HG03045 (cell line): Measurements from ENCODE around the gene SPATA3.

Source experiments
- ATAC-seq: cut with Tn5 transposase; IDR thresholded peaks from one replicate; pipeline ENCODE4 v1.9.1; 2021; ENCODE audit warnings: mild to moderate bottlenecking, moderate library complexity; ENCODE audit not compliant: unreplicated experiment

SPATA3 gene

GRCh38 chr2:230995821-230996220, at the start of gene SPATA3:
TSS of gene SPATA3 (plus strand) at chr2:230996121. CDS start at chr2:230996234, 113 bp downstream.
- ATAC-seq, result no peak

DNA sequence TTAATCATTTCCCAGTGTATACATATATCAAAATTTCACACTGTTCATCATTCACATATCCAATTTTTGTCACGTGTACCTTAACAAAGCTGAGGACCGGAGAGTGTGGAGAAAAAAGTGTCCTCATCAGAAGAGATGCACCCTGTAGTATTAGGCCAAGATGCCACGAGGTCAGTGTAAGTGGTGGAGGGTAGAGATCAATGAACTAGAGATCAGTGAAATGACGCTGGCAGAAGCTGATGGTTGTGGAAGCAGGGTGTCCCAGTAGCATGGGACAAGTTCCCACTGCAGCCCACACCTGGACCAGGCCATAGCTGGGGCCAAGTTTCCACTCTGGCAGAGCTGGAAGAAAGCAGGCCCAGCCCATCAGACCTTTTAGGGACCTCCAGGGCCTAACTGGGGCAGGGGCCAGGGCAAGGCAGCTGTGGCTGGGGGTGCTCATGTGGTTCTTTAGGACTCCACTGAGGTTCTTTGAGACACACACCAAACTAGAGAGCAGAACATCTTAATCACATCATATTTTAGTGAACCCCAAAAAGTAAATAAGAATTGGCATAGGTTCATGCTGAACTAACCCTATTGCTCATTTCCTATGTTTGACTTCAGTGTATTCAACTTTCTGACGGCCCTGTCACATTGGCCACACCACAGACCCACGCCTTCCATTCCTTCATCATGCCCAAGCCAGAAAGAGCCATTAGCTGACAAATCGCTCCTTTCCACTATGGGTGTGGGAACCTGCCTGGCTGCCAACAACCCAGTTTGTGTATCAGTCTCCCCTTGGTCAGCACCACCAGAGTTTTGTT, 49.3 kb upstream of the SPATA3 start:
- no peak for ATAC-seq

DNA sequence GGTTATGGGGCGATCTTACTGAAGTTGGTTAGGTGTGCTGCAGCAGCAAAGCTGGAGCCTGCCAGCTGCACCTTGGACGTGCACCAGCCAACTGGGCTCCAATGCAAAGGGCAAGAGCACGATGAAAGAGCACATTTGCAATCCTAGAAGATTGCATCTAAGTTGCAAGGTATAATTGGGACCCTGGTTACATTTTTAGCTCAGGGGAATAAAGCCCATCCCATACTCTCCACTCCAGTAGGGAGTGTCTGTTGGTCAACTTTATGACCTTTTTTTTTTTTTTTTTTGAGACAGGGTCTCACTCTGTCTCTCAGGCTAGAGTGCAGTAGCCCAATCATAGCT, 48.7 kb upstream of the SPATA3 start:
- no peak for ATAC-seq

DNA sequence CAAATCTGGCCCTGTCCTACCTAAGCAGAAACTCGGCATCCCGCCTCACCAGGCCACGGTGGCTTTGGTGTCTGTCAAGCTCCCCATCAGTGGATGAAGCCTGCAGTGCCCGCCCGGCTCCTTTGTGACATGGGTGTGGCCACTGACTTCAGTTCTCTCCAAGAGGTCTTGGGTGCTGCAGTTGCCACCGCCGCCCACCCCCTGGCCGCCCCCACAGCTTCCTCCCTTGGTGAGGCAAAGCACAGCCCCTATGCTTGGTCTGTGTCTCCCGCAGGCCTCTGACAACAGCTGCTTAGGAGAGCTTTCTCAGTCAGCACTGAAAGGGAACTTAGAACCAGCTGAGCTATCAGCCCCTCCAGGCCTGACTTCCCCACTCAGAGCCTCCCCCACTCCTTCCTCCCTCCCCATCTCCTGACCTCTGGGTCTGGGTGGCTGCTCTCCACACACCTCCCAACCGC, 48.0 kb upstream of the SPATA3 start:
- peak; percentile 47 for ATAC-seq

- peak; percentile 51 for ATAC-seq
These were observed 45.7 kb upstream of the SPATA3 start for GRCh38 chr2:230949966-230950873.

DNA sequence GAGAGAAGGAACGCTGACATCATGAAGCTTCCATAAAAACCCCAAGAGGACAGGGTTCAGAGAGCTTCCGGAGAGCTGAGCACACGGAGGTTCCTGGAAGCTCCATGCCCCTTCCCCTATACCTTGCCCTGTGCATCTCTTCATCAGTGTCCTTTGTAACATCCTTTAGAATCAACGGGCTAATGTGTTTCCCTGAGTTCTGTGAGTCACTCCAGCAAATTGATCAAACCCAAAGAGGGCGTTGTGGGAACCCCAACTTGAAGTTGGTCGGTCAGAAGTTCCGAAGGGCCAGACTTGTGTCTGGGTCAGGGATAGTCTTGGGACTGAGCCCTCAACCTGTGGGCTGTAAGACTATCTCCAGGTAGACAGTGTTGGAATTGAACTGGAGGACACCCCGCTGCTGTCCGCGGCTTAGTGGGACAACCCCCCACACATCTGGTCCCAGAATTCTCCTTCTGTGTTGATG, 45.0 kb upstream of the SPATA3 start:
- no peak for ATAC-seq

- ATAC-seq, result no peak
These were observed 44.5 kb upstream of the SPATA3 start for GRCh38 chr2:230951396-230951795.

DNA sequence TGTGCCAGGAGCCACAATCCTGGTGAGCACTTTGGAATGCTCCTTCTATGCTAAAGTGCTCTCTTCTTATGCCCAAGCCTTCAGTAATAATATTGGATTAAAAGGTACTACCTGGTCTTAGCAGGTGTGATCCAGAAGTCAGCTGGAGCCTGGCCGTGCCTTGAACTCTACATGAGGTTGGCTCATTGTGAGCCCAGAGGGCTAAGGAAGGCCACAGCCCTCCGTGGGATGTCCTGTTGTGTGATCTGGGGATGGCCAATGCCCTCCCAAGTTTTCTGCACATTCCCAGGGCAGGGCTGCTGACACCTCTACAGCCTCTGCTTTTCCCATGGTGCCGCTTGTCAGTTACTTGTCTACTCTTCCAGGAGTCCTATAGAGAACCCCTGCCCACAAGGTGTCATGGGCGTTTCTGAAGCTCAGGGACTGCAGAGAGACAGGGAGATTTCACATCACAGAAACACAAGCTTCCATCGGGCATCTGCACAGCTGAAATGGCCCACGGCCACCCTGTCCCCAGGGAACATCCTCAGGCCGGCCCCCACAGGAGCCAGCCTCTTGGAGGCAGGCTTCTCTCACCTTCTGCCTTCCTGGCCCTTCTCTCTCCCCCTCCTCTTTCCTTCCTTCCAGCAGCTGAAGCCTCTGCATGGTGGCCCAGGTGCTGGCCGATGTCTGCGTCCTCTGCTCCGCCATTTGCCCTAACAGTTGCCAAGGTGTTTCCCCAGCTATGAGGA, 43.5 kb upstream of the SPATA3 start:
- ATAC-seq, result no peak

DNA sequence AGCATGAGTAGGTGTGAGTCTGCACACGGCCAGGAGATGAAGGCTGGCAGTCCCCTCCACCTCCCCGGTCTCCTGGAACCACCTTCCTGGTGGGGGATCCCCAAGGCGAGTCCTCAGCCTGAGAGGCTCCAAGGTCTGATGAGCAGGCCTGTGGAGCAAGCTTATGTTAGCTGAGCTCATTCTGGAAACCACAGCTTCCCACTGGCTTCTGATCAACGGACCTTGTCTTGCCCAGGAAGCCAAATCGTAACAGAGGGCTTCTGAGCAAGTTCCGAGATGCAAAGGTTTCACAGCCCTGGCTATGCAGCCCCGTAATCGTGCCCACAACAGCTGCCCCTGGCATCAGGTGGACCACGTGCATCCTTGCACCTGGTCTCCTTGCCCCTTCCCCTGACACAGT, 42.1 kb upstream of the SPATA3 start:
- ATAC-seq, result peak; percentile 24

- ATAC-seq, result no peak
These were observed 41.2 kb upstream of the SPATA3 start for GRCh38 chr2:230954746-230955145.

GRCh38 chr2:230955163-230955737, 40.7 kb upstream of the SPATA3 start:
- no peak for ATAC-seq

GRCh38 chr2:230956827-230957755, 38.8 kb upstream of the SPATA3 start:
- ATAC-seq, result peak; percentile 67

- ATAC-seq, result no peak
These were observed 38.0 kb upstream of the SPATA3 start for GRCh38 chr2:230957756-230958391.

DNA sequence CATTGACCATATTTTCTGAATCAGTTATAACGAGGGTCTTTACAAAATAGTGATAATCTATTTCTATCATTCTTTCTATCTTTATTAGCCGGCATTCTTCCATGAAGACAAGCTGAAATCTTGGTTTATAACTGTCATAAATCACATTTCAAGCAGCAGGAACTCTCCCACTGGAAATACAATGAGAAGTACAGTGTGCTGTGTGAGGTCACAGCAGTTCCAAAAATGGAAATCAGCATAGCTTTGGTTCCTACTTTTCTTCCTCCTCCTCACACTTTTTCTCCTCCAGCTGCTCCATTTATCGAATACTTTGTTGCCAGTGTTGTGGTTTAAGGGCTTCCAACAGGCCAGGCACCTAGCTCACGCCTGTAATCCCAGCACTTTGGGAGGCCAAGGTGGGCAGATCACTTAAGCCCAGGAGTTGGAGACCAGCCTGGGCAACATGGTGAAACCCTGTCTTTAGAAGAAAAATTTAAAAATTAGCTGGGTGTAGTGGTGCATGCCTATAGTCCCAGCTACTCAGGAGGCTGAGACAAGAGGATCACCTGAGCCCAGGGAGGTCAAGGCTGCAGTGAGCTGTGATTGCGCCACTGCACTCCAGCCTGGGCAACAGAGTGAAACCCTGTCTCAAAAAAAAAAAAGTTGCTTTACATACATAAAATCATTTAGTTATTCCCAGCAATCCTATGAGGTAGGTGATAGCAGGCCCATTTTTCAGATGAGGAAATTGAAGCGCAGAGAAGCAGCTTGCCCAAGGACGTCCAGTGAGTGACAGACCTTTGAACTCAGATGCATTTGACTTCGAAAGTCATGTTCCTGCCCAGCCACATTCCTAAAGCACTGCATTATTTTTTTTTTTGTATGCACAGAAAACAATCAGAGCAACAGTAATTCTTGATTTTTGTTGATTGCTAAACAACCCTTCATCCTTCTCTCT, 36.8 kb upstream of the SPATA3 start:
- ATAC-seq, result no peak

DNA sequence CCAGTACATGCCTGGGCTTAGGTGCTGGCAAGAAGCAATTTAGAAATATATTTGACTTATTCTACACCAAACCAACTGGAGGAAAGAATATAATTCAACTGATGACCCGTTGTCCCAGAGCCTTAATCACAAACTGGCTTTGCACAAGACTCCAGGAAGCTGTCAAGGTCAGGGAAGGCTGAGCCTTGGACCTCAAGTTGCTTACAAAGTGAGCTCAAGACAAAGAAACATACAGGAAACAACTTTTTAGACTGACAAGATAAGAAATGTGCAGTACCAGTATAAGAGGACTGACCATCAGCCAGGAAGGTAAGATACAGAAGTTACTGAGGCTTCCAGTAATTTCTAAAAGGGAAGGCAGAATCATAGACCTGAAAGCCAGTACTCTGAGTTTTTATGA, 35.9 kb upstream of the SPATA3 start:
- no peak for ATAC-seq

GRCh38 chr2:230961091-230961491, 34.8 kb upstream of the SPATA3 start:
- ATAC-seq, result no peak

DNA sequence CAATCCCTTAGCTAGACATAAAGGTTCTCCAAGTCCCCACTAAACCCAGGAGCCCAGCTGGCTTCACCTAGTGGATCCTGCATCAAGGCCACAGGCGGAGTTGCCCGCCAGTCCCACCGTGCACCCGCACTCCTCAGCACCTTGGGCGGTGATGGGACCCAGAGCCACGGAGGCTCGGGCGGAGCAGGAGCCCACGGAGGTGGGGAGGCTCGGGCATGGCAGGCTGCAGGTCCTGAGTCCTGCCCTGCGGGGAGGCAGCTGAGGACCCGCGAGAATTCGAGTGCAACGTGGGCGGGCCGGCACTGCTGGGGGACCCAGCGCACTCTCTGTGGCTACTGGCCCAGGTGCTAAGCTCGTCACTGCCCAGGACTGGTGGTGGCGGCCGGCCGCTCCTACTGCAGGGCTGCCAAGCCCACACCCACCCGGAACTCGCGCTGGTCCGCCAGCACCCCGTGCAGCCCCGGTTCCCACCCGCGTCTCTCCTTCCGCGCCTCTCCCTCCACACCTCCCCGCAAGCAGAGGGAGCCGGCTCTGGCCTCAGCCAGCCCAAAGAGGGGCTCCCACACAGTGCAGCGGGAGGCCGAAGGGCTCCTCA, 31.7 kb upstream of the SPATA3 start:
- ATAC-seq, result no peak

DNA sequence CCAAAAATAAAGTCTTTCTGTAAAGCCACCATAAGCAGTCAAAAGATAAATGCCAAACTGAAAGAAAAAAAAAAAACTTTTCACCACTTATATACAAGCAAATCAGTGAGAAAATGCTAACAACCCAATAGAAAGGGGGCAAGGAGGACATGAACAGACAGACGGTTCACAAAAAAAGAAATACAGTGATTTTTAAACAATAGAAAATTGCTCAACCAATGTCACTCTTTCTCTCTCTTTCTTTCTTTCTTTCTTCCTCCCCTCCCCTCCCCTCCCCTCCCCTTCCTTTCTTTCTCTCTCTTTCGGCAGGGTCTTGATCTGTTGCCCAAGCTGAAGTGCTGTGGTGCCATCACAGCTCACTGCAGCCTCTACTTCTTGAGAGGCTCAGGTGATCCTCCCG, 28.8 kb upstream of the SPATA3 start:
- ATAC-seq, result no peak
